Endothelial cell of hepatic sinusoid (primary cell): ENCODE data around the gene PUS1.
"Not testable (repeated sequence)": the region's sequence is repeated elsewhere in the genome, so short reads cannot be mapped to it uniquely, and the experiment has no call there.

Experiments used
- in situ Hi-C: cut with HindIII; loops from 2 replicates; pipeline ENCODE4 v1.10.0; 2017; ENCODE audit warnings: low sequenced_read_pairs

Gene PUS1

DNA sequence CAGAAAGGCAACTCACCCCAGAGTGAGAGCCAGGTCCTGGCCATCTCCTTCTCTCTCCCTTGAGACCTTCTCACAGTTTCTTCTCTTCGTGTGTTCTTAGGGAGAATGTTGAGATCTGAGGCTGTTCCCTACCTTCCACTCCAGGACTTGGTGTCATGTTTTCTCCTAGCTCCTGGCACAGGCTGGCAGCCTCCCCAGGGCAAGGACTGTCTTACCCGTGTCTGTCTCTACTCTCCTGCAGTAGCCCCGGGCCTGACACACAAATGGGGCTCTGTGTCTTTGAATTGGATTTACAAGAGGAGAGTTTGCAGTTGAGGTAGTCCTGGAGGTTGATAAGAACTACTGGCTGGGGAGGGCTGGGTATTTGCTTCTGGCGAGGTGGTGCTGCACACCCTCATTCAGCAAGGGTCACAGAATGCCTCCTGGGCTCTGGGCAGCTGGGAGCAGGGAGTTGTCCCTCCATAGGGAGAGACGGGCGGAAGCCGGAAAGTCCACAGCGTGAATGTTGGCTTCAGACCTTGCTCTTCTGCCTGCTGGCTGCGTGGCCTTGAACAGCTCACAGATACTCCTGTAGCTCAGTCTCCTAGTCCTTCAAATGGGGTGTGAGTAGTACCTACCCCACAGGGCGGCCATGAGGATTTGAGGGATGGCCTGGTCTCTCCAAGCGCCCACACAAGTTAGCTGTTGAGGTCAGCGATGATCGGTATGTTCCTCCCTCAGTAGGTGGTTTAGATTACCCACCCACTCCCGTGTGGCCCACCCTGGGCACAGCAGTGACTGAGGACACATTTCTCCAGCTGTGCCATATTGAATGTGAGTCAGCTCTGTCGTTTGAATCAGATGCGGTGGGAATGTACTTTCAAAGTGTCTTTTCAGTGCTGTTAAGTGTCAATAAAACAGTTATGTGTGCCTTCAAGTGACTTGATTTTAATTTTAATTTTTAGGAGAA, 30.8 kb downstream of the PUS1 start:
- in situ Hi-C loops = no loop called here

DNA sequence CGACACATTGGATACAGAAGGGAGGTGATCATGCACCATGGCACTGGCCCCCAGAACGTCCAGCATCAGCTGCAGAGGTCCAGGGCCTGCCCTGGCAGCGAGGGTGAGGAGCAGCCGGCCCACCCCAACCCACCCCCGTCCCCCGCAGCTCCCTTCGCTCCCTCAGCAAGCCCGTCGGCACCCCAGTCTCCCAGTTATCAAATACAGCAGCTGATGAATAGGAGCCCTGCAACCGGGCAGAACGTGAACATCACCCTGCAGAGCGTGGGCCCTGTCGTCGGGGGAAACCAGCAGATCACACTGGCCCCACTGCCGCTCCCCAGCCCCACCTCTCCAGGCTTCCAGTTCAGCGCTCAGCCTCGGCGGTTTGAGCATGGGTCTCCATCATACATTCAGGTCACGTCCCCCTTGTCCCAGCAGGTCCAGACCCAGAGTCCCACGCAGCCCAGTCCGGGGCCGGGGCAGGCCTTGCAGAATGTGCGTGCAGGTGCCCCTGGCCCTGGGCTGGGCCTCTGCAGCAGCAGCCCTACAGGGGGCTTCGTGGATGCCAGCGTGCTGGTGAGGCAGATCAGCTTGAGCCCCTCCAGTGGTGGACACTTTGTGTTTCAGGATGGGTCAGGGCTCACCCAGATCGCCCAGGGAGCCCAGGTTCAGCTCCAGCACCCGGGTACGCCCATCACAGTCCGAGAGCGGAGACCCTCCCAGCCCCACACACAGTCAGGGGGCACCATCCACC, 31.7 kb downstream of the PUS1 start:
- in situ Hi-C loops = not testable (repeated sequence)

DNA sequence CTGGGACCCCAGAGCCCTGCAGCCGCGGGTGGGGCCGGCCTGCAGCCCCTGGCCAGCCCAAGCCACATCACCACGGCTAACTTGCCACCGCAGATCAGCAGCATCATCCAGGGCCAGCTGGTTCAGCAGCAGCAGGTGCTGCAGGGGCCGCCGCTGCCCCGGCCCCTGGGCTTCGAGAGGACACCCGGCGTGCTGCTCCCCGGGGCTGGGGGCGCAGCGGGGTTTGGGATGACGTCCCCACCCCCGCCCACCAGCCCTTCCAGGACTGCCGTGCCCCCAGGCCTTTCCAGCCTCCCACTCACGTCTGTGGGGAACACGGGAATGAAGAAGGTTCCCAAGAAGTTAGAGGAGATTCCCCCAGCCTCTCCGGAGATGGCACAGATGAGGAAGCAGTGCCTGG, 32.3 kb downstream of the PUS1 start:
- in situ Hi-C loops = not testable (repeated sequence)

DNA sequence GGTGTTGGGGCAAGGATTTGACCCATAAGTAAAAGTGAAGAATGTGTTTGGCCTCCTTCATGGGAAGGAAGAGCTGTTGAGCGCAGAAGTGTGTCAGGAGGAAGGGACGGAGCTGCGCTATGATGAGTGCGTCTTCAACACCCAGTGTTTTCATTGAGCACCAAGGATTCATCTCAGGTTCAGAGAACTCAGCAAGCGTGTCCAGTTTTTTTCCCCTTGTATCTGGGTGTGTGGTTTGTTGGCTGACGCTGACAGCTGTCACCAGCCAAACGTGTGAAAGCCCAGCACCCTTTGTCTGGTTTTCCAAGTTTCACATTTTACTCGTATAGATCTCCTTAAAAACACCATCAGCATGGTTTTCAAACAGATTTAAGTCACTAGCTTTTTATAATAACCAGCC, 33.0 kb downstream of the PUS1 start:
- in situ Hi-C loops = no loop called here

DNA sequence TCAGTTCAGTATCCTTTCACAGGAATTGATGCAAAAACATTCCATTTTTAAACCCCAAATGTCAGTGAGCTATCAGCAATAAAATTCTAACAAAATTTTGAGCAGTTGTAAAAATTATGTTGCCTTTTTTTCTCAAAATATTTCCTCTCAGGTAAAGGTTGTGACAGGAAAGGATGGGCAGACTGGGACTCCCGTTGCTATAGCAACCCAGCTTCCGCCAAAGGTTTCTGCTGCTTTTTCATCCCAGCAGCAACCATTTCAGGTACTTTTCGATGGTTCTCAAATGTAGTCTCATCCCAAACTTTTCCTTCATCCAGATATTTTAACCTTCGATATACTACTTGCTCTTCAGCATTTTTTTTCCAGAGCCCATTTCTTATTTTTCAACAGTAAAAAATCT, 34.3 kb downstream of the PUS1 start:
- in situ Hi-C loops = no loop called here

DNA sequence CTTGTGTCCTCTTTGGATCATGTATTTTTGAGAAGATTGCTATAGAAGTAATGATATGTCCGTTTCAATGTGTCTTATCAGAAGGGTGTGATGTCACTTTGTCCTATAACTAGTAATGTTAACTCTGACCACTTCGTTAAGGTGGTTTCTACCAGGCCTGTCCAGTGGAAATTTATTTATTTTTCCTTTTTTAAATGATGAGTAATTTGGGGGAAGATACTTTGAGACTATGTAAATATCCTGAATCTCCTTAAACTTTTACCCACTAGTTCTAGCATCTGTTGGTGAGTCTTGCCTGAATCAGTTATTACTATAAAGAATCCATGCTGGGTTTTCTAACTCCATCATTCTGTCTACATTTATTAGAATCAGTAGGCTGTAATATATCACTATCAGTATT, 36.0 kb downstream of the PUS1 start:
- in situ Hi-C loops = no loop called here

DNA sequence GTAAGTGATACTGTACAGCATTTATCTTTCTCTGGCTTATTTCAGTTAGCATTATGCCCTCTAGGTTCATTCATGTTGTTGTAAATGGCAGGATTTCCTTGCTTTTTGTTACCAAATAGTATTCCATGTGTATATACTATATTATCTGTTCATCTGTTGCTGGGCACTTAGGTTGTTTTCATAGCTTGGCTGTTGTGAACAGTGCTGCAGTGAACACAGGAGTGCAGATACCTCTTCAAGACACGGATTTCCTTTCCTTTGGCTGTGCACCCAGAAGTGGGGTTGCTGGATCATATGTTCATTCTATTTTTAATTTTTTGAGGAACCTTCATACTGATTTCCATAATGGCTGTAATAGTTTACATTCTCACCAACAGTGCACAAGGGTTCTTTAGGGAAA, 42.1 kb downstream of the PUS1 start:
- in situ Hi-C loops = no loop called here

DNA sequence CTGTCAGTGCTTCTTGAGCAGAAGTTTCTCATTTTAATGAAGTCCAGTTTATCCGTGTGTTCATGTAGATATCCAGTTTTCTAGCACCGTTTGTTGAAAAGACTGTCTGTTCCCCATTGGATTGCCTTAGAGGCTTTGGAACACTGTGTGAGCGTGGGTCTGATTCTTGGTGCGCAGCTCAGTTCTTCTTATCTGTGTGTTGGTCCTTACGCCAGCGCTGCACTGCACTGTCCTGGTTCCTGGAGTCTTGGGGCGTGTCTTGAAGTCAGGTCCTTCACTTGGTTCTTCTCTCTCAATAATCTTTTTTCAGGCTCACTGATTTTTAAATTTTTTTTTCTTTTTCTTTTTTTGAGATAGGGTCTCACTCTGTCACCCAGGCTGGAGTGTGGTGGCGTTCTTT, 46.2 kb downstream of the PUS1 start:
- in situ Hi-C loops = no loop called here

DNA sequence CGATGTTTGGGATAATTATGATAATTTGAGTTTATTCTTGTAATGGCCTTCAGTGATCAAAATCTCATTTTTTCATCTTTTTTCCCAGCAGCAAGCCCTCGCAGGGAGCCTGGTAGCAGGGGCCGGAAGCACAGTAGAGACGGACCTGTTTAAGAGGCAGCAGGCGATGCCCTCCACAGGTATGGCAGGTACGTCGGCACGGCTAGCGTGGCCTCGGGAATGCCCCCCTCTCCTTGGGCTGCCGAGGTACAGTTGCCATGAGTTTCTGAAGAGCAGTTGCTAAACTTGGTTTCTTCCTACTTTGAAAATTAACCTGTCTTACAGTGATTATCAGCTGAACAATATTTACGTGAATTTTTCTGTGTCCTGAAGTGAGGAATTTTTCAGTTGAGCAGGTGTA, 50.5 kb downstream of the PUS1 start:
- in situ Hi-C loops = no loop called here

DNA sequence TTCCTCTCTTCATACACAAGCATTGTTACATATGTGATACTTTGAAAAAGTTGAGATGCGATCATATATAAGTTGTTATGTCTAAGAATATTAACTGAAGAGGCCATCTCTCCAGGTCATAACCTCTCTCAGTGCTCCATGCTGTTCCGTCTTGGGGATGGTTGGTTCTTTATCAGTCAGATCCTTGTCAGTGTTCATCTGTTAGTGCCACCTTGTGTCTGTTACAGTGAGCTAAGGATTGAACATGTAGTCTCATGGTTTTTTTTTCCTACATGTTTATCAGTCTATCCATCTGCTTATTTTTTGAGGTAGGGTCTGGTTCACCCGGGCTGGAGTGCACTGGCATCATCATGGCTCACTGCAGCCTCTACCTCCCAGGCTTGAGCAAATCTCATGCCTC, 51.2 kb downstream of the PUS1 start:
- in situ Hi-C loops = no loop called here

DNA sequence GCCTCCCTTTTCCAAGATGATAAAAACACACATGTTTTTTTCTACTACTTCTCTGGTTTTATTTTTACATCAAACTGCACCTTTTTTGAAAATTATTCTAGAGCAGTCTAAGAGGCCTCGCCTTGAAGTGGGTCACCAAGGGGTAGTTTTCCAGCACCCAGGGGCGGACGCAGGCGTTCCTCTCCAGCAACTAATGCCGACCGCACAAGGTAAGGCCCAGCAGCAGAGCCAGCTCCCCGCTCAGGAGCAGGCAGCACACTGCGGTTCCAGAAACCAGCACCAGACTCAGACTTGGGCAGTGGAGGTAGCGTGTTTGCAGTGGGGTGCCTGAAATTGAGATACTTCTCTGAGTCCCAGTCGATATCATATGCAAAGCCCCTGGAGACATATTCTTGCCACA, 52.3 kb downstream of the PUS1 start:
- in situ Hi-C loops = no loop called here

DNA sequence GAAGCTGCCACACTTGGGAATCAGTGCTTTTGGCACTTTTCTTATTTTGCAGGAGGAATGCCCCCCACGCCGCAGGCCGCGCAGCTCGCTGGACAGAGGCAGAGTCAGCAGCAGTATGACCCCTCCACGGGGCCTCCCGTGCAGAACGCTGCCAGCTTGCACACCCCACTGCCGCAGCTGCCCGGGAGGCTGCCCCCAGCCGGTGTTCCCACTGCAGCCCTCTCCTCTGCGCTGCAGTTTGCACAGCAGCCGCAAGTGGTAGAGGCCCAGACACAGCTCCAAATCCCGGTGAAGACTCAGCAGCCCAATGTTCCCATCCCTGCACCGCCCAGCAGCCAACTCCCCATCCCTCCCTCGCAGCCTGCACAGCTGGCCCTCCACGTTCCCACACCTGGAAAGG, 53.0 kb downstream of the PUS1 start:
- in situ Hi-C loops = no loop called here

DNA sequence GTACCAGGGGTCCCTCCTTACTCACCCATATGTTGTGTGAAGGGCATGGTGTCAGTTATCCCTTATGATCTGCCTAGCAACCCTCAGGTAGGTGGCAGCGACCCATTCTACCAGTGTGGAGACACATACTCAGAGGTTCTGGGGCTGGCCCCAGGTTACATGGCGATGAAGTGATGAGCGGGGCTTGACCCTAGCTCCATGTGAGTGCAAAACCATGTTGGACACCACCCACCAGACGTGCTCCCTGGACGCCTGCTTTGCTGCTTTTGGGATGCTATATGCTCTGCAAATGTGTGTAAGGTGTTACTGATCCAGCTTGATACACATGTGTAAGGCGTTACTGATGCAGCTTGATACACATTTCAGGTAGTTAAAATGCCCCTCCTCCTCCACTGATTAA, 54.0 kb downstream of the PUS1 start:
- in situ Hi-C loops = no loop called here

DNA sequence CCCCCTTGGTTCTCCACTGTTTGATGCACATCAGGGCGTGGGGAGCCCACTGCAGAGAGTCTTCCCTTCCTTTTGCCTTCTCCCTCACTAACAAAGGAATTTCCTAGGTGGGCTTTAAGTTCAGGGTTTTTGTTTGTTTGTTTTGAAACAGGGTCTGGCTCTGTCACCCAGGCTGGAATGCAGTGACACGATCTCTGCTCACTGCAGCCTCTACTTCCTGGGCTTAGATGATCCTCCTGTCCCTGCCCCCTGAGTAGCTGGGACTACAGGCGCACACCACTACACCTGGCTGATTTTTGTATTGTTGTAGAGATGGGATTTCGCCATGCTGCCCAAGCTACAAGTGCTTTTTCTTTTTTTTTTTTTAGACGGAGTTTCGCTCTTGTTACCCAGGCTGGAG, 54.5 kb downstream of the PUS1 start:
- in situ Hi-C loops = no loop called here

DNA sequence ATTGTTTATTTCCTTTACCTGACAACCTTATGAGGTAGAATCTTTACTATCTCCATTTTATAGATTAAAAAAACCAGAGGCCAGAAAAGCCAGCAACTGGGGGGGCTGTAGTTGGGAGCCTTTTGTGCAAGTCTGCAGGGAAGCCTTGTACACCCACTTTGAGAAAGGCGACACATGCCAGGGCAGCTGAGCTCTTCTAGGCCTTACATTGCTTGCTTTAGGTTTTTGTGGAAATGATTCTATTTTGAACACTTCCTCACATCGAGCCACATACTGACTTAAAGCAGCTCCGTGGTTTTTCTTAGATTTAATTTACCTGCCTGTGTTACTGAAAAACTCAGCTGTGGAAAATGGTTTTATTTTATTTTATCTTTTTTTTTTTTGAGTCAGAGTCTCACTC, 55.3 kb downstream of the PUS1 start:
- in situ Hi-C loops = no loop called here

DNA sequence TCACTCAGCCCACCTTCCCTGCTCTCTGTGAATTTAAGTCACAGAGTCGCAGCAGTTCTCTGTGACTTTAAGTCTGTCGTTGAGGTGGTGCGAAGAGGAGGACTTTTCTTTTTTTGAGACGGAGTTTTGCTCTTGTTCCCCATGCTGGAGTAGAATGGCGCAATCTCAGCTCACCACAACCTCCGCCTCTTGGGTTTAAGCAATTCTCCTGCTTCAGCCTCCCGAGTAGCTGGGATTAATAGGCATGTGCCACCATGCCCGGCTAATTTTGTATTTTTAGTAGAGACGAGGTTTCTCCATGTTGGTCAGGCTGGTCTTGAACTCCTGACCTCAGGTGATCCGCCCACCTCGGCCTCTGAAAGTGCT, 56.4 kb downstream of the PUS1 start:
- in situ Hi-C loops = loop anchor here (5.0 kb wide), 1 partner anchor 138 kb away; no protein-coding TSS in a partner anchor

DNA sequence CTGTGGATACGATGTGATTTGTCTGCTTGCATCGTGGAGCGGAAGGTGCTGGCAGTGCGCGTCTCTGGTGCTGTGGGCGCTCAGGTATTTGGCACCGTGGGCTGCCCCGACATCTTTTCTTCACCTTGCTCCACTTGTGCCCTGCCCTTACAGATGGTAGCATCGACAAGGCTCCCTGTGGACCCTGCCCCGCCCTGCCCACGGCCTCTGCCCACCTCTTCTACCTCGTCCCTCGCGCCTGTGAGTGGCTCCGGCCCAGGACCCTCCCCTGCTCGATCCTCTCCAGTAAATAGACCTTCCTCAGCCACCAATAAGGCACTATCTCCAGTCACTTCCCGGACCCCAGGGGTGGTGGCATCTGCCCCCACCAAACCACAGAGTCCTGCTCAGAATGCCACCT, 57.3 kb downstream of the PUS1 start:
- in situ Hi-C loops = loop anchor here (5.0 kb wide), 1 partner anchor 139 kb away; no protein-coding TSS in a partner anchor

DNA sequence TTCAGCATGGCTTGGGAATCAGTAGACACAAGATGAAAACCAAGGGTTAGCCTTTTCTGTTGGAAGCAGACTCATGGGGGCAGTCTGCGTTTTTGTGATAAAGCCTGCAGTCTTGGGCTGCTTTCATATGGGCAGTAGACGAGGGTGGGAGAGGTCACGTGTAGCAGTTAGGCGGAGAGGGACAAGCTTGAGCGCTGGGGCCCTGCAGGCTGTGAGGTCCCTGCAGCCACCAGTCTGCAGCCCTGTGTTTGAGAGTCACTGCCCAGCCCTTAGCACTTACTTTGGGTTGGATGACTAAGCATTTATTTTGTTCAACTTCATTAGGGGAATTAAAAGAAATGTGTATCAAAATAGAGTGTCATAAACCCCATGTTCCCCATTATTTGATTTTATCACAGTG, 57.8 kb downstream of the PUS1 start:
- in situ Hi-C loops = loop anchor here (5.0 kb wide), 1 partner anchor 140 kb away; no protein-coding TSS in a partner anchor

DNA sequence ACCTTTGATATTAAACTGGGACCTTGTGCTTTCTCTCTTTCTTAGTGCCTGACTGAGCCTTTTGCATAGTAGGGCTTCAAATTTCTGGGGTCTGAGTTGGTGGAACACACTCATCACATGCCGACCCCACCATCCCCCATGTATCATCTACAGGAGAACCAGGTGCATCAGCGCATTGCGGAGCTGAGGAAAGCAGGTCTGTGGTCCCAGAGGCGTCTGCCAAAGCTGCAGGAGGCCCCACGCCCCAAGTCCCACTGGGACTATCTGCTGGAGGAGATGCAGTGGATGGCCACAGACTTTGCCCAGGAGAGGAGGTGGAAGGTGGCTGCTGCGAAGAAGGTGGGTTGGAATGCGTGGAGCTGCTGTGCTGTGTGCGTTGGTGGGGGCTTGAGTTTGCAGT, 58.5 kb downstream of the PUS1 start:
- in situ Hi-C loops = loop anchor here (5.0 kb wide), 1 partner anchor 140 kb away; no protein-coding TSS in a partner anchor

DNA sequence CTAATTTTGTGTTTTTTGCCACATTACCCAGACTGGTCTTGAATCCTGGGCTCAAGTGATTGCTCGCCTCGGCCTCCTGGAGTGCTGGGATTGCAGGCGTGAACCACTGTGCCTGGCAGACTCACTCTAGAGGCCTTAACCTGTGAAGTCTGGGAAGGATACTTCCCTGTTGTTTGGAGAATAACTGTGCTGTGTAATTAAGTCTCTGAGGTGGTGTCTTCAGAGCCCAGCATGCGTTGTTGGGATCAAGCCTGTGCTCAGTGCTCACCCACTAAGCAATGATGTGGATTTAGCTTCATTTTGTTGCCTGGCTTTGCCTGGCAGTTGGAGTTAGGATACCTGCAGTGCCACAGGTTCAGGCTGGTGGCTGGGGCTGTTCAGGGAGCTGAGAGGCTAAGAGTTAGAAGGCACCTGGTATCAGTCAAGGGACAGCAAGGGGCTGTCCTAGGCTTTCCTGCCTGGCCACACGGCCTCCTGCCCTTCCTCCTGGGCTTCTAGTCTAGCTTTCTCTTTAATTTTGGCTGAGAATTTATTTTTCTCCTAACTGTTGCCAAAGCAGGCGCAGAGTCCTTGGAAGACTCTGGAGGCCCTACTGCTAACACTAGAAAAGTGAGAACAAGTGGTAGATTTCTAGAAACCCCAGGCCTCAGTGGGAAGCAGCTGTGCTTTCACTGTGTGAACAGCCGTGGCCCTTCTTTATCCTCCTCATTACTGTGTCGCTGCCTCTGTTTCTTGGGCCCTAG, 59.1 kb downstream of the PUS1 start:
- in situ Hi-C loops = loop anchor here (5.0 kb wide), 1 partner anchor 141 kb away; no protein-coding TSS in a partner anchor

DNA sequence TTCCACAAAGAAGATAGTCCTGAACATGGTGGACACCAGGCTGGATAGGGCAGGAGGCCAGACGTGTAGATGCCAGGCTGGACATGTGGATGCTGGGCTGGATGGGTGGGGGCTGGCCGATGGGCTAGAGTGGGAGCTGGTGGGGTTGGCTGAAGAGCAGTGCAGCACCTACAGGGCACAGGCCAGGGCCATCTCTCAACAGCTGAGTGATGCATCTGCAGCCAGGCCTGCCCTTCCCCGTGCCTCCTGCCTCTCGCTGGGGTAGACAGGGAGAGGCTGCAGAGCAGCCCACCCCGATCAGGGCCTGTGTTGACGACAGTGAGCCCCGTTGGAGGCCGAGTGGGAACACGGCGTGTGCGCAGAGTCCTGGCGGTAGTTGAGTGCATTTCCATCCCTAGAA, 59.9 kb downstream of the PUS1 start:
- in situ Hi-C loops = loop anchor here (5.0 kb wide), 1 partner anchor 142 kb away; no protein-coding TSS in a partner anchor
